GM18508 (cell line): ENCODE results near the gene GLI2.

Source experiments
- ATAC-seq: cut with Tn5 transposase; IDR thresholded peaks from one replicate; pipeline ENCODE4 v1.9.1; 2021; ENCODE audit warnings: moderate number of reproducible peaks; ENCODE audit not compliant: insufficient read depth, unreplicated experiment

The GLI2 gene

GRCh38 chr2:120767486-120768005 lies 31.9 kb downstream of the GLI2 start:
- ATAC-seq: no peak

- ATAC-seq: no peak
Measured at GRCh38 chr2:120768112-120769048, 32.7 kb downstream of the GLI2 start.

- ATAC-seq: no peak
Measured at GRCh38 chr2:120769076-120769786, 33.6 kb downstream of the GLI2 start.

GRCh38 chr2:120769787-120770120 lies 34.1 kb downstream of the GLI2 start:
- ATAC-seq: no peak

- no peak for ATAC-seq
Measured at GRCh38 chr2:120770176-120770575, 34.5 kb downstream of the GLI2 start.

GRCh38 chr2:120770641-120771040 lies 35.0 kb downstream of the GLI2 start:
- ATAC-seq: no peak

GRCh38 chr2:120771111-120771780 lies 35.6 kb downstream of the GLI2 start:
- ATAC-seq: no peak

GRCh38 chr2:120771781-120772208 lies 36.1 kb downstream of the GLI2 start:
- ATAC-seq: no peak

GRCh38 chr2:120772261-120772660 lies 36.6 kb downstream of the GLI2 start:
- no peak for ATAC-seq

- no peak for ATAC-seq
Measured at GRCh38 chr2:120773186-120773800, 37.6 kb downstream of the GLI2 start.

- no peak for ATAC-seq
Measured at GRCh38 chr2:120774557-120775160, 39.0 kb downstream of the GLI2 start.

- no peak for ATAC-seq
Measured at GRCh38 chr2:120775194-120775593, 39.5 kb downstream of the GLI2 start.

- ATAC-seq: no peak
Measured at GRCh38 chr2:120775801-120776589, 40.3 kb downstream of the GLI2 start.

- ATAC-seq: no peak
Measured at GRCh38 chr2:120776649-120777048, 41.0 kb downstream of the GLI2 start.

GRCh38 chr2:120777170-120777751 lies 41.6 kb downstream of the GLI2 start:
- ATAC-seq: no peak

- ATAC-seq: no peak
Measured at GRCh38 chr2:120777787-120778186, 42.1 kb downstream of the GLI2 start.

- no peak for ATAC-seq
Measured at GRCh38 chr2:120778244-120778643, 42.6 kb downstream of the GLI2 start.

- ATAC-seq: no peak
Measured at GRCh38 chr2:120779781-120780283, 44.2 kb downstream of the GLI2 start.

- no peak for ATAC-seq
Measured at GRCh38 chr2:120780402-120780801, 44.7 kb downstream of the GLI2 start.
